HG03196 (cell line): ENCODE data around the gene GPATCH4.
"Not testable (repeated sequence)": the region's sequence is repeated elsewhere in the genome, so short reads cannot be mapped to it uniquely, and the experiment has no call there.

ENCODE experiments used
- ATAC-seq: cut with Tn5 transposase; IDR thresholded peaks from one replicate; pipeline ENCODE4 v1.9.1; 2021; ENCODE audit not compliant: unreplicated experiment

GPATCH4 gene

DNA sequence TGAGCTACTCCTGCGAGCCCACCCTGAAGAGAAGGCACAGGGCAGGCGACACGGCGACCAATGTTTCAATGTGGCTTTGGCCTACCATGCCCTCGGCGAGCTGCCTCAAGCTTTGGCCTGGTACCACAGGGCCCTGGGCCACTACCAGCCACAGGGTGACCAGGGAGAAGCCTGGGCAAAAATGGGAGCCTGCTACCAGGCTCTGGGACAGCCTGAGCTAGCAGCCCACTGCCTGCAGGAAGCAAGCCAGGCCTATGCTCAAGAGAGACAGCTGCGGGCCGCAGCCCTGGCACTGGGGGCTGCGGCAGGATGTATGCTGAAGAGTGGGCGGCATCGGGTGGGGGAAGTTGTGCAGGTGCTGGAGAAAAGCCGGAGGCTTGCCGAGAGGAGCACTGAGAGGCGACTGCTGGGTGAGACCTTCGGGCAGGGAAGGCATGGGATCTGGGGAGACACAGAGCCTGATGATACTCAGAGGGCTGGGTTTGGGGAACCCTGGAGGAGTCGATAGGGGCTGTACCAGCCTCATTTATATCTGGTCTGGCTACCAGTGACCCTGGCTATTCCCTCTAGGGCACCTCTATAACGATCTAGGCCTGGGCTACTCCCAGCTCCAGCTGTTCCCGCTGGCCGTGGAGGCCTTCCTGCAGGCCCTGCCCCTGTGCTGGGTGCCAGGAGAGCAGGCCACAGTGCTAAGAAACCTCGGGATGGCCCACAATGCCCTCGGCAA, 19.5 kb downstream of the GPATCH4 start:
- no peak for ATAC-seq

DNA sequence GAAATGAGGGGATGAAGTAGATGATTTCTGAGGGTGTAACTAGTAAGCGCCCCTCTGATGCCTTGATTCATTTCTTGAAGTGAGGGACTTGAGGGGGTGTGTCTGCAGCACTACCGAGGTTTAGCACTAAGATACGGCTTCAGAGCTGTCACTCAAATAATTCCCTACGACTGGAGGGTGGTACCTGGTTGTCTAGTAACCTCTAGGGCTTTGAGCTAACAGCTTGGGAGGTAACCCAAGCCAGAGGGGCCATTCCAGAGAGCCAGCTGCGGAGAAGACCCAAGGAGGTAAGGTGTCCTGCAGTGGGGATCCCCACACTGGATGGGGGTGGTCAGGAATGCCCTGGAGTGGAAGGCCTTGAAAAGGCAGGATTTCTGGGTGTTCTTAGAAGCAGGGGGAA, 21.8 kb downstream of the GPATCH4 start, which contains the start of gene TTC24:
Gene TTC24, plus strand, starts transcription at position 252 of the 400 bp plus-strand sequence. CDS start 1,642 bp downstream, outside the sequence.
- no peak for ATAC-seq

DNA sequence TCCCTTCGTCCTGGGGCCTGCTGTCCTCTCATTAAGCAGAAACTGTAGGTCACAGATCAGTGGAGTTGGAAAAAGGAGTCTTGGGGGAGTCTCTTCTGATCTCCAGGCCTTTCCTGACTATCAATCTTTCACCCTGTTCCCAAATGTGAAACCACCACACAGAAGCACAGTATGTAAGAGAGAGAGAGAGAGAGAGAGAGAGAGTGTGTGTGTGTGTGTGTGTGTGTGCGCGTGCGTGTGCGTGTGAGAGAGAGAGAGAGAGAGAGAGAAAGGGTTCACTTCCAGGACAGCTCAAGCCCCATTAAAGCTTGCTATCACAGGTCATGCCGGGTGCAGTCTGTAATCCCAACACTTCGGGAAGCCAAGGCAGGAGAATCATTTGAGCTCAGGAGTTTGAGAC, 23.2 kb downstream of the GPATCH4 start:
- ATAC-seq: no peak

DNA sequence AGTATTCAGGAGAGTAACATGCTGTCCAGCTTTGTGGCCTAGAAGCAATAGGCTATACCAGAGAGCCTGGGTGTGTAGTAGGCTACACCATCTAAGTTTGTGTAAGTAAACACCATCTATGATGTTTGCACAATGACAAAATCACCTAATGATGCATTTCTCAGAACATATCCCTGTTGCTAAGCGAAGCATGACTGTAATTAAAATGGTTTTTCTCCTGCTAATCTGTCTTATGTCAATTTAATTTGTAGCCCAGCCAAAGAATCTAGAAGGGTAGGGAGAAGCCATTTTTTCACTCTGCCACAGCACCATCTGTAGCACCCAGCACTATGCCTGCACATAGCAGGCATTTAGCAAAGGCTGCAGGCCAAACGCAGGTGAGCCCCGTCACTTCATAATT, 23.7 kb downstream of the GPATCH4 start:
- no peak for ATAC-seq

DNA sequence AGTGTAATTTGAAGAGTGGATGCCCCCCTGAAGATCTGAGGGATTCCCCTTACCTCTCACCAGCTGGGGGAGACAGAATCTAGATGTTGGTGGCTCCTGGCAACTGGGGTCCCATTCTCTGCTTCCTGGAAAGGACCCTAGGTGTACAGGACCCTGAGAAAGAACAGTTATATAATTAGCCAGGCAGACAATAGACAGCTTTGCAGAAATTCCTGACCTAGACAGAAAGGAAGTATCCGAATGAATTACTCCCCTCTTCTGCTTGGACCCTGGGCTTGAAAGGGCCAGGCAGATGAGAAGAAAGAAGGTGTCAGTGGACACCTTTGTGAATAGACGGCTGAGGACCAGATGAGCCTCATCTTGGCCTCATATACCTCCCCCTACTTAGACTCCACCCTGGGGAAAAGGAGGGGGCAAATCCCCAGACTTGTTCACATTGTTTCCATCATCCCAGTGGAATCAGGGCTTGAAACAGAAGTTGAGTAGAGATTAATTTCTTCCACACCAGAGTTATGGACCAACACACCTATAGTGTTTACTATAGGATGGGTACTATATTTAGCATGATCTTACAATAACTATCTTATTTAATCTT, 27.1 kb downstream of the GPATCH4 start:
- no peak for ATAC-seq

DNA sequence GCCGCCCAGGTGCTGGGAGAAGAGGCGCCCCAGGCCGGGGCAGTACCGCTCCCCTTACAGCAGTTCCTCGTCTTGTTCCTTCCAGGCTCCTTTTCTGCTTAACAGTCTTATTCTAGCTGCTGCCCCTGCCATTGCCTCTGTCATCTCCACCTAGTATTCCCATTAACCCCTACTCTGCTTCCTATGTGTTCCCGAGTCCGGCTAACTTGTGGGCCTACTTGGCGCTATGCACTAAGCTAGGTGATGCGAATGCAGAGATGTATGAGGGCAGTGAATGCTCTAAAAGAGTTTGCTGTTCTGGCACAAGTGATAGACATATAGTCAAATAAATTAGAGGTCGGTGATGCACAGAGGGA, 28.6 kb downstream of the GPATCH4 start:
- ATAC-seq: no peak

DNA sequence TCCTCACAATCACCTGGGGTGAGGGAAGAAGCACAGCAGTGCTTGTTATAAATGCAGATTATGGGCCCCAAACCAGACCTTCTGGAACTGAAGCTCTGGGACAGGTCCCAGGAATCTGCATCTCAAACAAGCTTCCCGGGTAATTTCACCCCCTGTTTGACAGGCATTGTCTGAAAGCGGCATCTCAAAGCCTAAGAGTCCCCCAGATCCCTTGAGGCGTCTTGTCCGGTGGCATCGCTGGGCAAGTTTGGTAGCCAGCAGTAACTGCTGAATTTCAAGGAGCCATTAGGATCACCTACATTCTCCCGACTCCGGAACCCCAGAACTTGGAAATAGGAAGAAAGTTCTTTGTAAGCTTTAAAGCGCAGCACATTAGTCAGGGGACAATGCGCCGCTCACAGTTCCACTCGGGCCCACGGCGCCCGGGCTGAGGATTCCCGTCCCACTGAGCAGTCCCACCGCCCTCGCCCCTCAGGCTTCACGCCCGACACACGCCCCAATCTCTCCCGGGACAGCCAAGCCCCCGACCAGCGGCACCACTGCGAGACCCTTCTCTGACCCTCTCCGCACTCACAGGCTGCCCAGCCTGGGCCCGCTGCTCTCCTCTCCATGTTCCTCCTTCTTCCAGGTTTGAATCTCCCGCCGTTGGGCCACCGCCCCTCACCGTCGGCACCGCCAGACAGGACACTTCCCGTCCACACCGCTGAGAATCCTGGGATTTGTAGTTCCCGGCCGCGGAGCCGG, 29.2 kb downstream of the GPATCH4 start, which contains the start of gene IQGAP3:
Gene IQGAP3, minus strand, starts transcription at position 647 of the 744 bp plus-strand sequence. Its CDS starts 36 bp downstream, at position 611.
- ATAC-seq: peak; percentile 73

DNA sequence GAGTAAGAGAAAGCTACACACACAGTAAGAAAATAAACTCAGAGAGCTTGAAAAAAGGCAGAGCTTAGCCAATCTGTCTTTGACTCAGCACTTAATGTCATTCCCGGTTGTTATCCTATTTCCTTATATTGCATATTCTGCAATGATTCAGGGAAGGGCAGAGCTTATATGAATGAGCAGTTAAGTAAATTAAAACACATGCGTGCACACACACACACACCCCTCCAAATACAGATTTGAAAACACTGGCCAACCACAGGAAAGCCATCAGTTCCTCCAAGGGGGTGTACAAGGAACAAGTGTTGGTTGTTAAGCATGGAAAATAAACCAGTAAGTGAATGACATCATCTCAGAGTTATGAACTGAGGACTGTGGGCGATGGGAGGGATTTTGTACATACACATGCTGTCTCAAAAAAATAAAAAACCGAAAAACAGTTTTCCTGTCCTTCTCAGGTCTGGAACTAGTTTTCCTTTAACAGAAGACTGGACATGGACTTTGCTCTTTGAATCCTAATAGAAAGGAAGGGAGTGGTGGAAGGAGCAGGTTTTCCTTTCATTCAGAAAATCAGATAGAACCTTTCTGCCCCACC, 29.9 kb downstream of the GPATCH4 start:
- ATAC-seq: no peak

DNA sequence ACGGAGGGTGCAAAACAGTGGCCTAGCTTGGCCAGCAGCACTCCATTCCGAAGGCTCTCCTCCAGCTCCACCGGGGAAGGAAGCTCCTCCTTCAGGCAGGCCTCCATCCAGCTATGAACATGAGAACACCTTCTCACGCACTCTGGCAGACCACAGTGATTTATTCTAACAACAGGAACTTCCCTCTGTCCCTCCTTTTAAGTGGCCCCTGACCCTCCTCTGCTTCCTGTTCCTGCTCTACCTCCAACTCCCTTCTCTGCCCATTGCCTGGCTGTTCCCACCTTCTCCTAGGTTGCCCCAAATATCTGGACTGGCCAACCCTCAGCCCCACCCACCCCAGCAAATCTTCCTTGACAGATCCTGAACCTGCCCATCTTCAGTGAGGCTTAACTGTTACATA, 34.8 kb downstream of the GPATCH4 start:
- ATAC-seq: no peak

DNA sequence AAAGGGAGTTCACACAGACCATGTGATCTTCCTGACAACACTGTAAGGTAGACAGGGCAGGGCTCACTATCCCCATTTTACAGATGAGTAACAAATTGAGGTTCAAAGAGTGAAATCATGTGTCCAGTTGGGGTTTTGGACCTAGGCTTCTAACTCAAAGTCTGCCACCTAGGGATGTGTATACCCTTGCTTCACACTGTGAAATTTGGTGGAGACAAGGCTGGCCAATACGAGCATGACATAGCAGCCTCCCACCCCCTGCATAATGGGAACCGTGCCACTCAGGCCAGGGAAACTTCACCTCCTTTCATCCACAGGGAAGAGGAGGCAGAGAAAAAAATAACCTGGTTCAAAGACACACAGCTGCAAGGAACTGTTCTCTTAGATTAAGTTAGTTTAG, 35.8 kb downstream of the GPATCH4 start:
- no peak for ATAC-seq

DNA sequence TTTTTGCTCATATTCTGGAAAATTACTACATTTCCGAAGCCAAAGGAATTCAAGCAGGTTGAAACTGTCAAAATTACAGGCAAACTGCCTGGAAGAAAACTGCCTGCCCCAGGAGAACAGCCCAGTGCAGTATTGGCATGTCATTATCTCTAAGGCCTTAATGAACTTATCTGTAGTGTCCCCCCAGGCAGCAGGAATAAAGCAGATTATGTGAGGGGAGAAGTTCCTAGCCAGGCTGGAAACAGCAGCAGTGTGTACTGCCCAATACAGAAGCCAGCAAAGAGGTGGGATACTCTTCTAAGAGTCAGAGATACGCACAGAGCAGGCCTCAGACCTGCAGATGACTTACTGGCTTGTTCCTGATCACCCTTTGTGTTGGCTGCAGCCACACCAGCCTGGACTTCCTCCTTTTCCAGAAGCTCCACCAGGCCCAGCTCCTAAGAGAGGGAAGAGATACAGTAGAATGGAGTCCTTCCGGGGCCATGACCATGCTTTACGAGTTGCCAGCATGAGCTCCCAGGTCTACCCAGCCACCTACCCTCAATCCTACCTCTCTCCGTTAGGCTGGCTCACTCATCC, 40.6 kb downstream of the GPATCH4 start:
- ATAC-seq: no peak

DNA sequence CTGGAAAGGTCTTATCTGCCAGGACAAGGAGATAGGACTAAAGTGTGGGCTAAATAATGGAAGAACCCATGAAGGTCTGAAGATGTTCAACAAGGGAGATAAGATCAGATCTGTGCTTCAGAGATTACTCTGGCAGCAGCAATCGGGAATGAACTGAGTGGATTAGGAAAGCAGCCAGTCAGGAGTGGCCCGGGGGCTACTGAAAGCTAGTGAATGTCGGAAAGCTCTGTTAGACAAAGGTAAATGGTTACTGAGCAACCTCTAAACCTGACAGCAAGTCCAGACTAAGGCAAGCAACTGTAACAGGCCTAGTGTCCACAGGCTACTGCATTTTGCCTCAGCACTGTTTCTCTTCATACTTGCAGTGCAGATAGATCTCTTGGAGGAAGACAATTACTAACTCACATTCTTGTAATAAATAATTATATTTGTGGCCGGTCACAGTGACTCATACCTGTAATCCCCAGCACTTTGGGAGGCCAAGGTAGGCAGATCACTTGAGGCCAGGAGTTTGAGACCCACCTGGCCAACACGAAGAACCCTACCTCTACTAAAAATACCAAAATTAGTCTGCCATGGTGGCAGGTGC, 41.4 kb downstream of the GPATCH4 start:
- no peak for ATAC-seq

DNA sequence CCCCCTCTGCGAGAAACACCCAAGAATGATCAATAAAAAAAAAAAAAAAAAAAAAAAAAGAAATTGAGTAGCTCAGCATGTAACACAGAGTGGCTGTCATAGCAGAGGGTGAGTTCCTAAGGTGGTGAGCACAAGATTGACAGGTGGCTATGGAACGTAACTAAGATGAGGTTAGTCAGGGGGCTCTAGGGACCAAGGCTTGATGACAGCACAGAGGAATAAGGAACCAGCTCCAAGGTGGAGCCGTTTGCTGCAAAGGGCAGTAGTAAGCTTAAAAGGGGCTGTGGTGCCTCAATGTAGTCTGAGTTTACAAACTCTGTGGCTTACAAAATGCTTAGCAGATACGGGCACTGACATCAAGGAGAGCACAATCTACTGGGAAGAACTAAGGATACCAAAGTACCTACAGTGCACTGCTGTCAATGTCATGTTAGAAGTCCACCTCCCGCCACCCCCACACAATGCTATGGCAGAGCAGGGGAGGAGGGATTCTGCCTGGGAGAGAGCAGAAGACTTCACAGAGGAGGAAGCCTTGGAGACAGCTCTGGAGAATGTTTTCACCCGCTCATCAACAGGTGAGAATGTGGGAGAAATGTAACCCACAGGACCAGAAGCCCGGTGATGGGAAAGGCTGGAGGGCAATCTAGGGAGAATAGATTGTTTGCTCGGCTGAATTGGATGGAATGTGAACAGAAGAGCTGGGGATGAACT, 42.0 kb downstream of the GPATCH4 start:
- ATAC-seq: no peak

DNA sequence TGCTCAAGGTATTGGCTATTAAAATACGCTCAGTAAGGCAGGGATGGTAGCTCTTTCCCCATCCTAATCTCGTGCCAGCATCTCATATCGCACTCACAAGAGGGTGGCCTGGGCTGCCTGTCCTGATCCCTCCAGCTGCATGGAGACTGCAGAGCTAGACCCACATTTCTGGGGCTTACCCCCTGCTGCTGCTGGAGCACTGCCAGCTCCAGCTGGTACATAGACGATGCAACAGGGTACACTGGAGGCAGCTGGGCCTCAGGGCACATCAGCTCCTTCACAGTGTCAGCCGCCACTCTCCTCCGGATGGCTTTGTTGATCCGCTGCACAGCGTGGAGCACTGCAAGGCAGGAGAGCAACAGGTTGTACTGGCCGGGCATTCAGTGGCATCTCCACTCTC, 44.9 kb downstream of the GPATCH4 start:
- ATAC-seq: no peak

DNA sequence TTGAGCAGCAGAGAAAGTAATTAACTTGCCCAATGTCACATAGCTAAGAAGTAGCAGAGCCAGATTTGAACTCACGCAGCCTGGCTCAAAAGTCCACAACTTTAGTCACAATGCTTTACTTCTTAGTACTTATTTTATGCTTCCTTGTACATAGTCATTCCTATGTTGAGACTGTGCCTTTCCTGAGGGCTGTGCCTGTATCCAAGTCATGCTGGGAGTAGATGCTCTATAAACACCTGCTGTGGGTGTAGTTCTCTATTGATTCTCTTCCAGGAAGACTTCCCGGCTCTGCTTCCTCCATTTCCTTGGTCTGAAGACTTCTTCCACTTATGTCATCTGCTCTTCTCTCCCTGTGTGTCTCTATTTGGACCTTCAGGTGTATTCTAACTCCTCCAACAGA, 45.6 kb downstream of the GPATCH4 start:
- ATAC-seq: no peak

DNA sequence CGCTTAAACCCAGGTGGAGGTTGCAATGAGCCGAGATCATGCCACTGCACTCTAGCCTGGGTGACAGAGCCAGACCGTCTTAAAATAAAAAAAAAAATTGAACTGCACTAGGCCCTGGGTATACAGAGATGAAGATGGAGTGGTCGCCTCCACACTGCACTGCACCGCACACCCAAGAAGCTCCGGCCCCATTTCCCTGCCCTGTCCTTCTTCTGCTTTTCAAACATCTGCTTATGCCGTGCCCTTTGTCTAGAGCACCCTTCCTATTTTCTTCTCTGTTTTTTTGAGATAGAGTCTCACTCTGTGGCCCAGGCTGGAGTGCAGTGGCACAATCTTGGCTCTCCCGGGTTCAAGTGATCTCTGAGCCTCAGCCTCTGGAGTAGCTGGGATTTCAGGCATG, 46.3 kb downstream of the GPATCH4 start:
- ATAC-seq: no peak

DNA sequence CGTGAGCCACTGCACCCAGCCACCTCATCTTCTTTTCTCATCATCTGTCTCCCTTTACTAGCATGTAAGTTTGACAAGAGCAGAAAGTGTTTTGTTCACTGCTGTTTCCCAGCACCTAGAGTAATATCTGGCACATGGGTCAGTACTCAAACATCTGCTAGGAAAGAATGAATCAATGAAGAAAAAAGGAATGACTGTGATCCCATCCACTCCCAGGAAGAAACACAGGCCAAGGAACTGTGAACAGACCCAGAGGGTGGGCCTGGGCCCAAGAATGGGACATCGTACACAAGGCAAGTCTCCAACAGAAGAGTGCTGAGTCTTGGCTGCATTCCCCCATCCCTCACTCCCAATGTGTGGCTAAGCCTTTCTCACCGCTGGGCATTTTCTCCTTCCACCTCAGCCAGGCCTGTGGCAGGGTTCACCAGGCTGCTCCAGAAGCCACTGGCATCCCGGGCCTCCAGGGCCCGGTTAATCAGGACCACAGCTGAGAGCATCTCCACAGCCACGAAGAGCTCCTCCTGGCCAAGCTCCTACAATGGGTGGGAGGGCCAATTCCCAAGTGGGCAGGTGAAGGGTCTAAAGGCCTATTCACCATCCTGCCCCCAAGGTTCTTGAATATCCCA, 47.3 kb downstream of the GPATCH4 start:
- ATAC-seq: no peak

DNA sequence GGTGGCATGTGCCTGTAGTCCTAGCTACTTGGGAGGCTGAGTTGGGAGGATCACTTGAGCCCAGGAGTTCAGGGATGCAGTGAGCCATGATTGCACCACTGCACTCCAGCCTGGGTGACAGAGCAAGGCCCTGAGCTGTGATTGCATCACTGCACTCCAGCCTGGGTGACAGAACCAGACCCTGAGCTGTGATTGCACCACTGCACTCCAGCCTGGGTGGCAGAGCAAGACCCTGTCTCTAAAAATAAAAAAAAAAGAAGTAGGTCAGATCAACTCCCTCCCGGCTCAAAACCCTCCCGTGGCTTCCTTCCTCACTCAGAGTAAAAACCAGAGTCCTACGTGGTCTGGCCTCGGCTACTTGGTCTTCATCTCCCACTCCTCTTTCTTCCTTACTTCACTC, 48.3 kb downstream of the GPATCH4 start:
- not testable (repeated sequence) for ATAC-seq

DNA sequence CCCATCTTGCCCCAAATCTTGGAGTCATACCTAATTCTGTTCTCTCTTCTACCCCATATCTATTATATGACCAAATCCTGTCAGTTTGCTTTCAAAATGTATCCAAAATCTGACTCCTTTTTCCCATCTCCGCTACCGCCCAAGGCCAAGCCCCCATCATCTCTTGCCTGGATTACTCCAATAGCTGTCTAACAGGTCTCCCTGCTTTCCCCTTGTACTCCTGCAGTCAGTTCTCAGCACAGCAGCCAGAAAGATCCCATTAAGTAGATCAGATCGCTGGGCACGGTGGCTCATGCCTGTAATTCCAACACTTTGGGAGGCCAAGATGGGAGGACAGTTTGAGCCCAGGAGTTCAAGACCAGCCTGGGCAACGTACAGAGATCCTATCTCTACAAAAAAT, 48.8 kb downstream of the GPATCH4 start:
- ATAC-seq: no peak

DNA sequence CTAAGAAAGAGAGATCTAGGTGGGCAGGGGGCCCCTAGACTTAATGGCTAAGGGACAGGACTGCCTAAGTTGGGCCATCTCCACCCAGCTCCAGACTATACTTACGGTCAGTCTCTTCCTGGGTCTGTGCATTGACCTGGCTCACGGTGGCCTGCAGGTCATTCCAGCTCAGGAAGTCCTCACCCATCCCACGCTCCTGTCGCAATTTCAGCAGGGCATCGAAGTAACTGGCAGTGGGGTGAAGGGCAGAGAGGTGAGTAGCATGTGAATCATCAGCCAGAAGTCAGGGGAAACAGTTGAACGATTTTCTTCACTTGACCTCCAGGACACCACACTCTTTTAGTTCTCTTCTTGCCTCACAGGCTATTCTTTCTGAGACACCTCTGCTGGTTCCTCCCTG, 49.4 kb downstream of the GPATCH4 start:
- no peak for ATAC-seq
